DMS 273 (cell line): ENCODE data around the gene TPRG1L.

Experiments used
- DNase-seq: peaks from one replicate; lab custom pipeline; 2025; ENCODE audit not compliant: unreplicated experiment; lab: John Stamatoyannopoulos, UW

Gene TPRG1L

GRCh38 chr1:3660704-3661103, 35.9 kb downstream of the TPRG1L start:
- no peak for DNase-seq

GRCh38 chr1:3661631-3662030, 36.8 kb downstream of the TPRG1L start:
- DNase-seq, result no peak

- DNase-seq, result no peak
These were observed 37.4 kb downstream of the TPRG1L start for GRCh38 chr1:3662080-3662671.

GRCh38 chr1:3663999-3664699, 39.3 kb downstream of the TPRG1L start:
- DNase-seq, result no peak

- DNase-seq, result no peak
These were observed 40.0 kb downstream of the TPRG1L start for GRCh38 chr1:3664700-3665375.

- no peak for DNase-seq
These were observed 43.3 kb downstream of the TPRG1L start for GRCh38 chr1:3668148-3668547.

GRCh38 chr1:3668585-3669300, 43.9 kb downstream of the TPRG1L start:
- DNase-seq, result peak; percentile 92

GRCh38 chr1:3669421-3669821, 44.6 kb downstream of the TPRG1L start:
- no peak for DNase-seq

GRCh38 chr1:3669971-3670431, 45.2 kb downstream of the TPRG1L start:
- DNase-seq, result no peak

- no peak for DNase-seq
These were observed 46.0 kb downstream of the TPRG1L start for GRCh38 chr1:3670823-3671265.

GRCh38 chr1:3671371-3672180, 46.8 kb downstream of the TPRG1L start:
- no peak for DNase-seq

- no peak for DNase-seq
These were observed 47.6 kb downstream of the TPRG1L start for GRCh38 chr1:3672231-3672970.

- DNase-seq, result no peak
These were observed 48.2 kb downstream of the TPRG1L start for GRCh38 chr1:3672971-3673361.

GRCh38 chr1:3673381-3674099, 48.7 kb downstream of the TPRG1L start:
- no peak for DNase-seq

- DNase-seq, result peak; percentile 87
These were observed 49.6 kb downstream of the TPRG1L start for GRCh38 chr1:3674100-3675094.

- no peak for DNase-seq
These were observed 50.6 kb downstream of the TPRG1L start for GRCh38 chr1:3675436-3675835.

GRCh38 chr1:3676581-3677470, 52.0 kb downstream of the TPRG1L start:
- no peak for DNase-seq
